Measurements from ENCODE around the gene HP. TPM values are rescaled to one million over a fixed set of nuclear protein-coding genes. Genes with fewer than 3 reads are reported as not detected.

Gene HP
- total and polyA plus RNA-seq, 2 of the 13 experiments (the other 11 are each of a cell fraction or from before 2014, with no cell fraction given) = 387 to 524 TPM

- FAIRE-seq (peak; percentile 60), DNase-seq (ENCODE audit: low spot score) (peak; percentile 80), ATAC-seq (peak; percentile 56)
- WGBS (ENCODE audit: low lambda C conversion rate) = 70% methylated on average over 10 of the region's 10 CpGs
- ChIA-PET POLR2A (no interaction called here), CTCF (ENCODE audit: low intra/inter-chr PET ratio, low total read pairs) (no interaction called here)
- no peaks in the 10 kb centered on the region for H3K9me3 ChIP-seq (ENCODE audit: low read length)
- H3K36me3 ChIP-seq (replicated peaks in 1 of 2; ENCODE audit: control insufficient read depth in 1 of 2, insufficient read depth in 2 of 2, low read length in 2 of 2) = peaks cover 13 to 21% of the 10 kb centered on the region in 2 experiments; a peak in 4 of 5 replicates
- peaks cover 54% of the 10 kb centered on the region for H3K4me1 ChIP-seq (ENCODE audit: insufficient read depth, low read length)
- H3K9ac ChIP-seq (ENCODE audit: insufficient read depth, low read depth, low read length) = no peak overlapping the region
- peak overlapping the region; percentile 31 for H3K27ac ChIP-seq (ENCODE audit: extremely low read length, insufficient read depth, low read length)
- H2AFZ ChIP-seq (ENCODE audit: low read length) = no peak overlapping the region
- H3K79me2 ChIP-seq (ENCODE audit: insufficient read depth, low read length) = no peaks in the 10 kb centered on the region
- BruUV-seq (replicated peaks) = no TSS peak
- H3K27me3 ChIP-seq (ENCODE audit: control insufficient read depth in 1 of 2, insufficient read depth in 2 of 2, low read length in 2 of 2) = no peaks in the 10 kb centered on the region
- H3K4me2 ChIP-seq (ENCODE audit: low read depth, low read length) = no peak overlapping the region
- H3K4me3 ChIP-seq (replicated peaks in 1 of 3; ENCODE audit: insufficient read depth in 1 of 3, low read depth in 2 of 3, low read length in 3 of 3) = no peak overlapping the region
- in situ Hi-C loops (cut with HindIII; ENCODE audit: extremely low pct_ligation_motif_present, low pct_unique_long_range_greater_than_20kb) = no loop called here
- no peaks in the 10 kb centered on the region for H4K20me1 ChIP-seq (ENCODE audit: insufficient read depth, low read length)
- intact Hi-C loops (cut with micrococcal nuclease; ENCODE audit: unreplicated experiment) = no loop called here
- TF ChIP-seq DR1 (CRISPR knock-in tag; IDR thresholded peaks at IDR 0.05) (no peak), ATRX (CRISPR knock-in tag; IDR thresholded peaks at IDR 0.05; ENCODE audit: borderline replicate concordance) (no peak), FOXA3 (CRISPR knock-in tag; IDR thresholded peaks at IDR 0.05) (peak; percentile 46; the same call in 1 of the 2 replicates), GABPB1 (CRISPR knock-in tag; IDR thresholded peaks at IDR 0.05) (0 out of 2 replicates have a peak, but pooled peaks have one; percentile 9), TRAFD1 (CRISPR knock-in tag; IDR thresholded peaks at IDR 0.05; ENCODE audit: borderline replicate concordance) (no peak), CEBPG (CRISPR knock-in tag; IDR thresholded peaks at IDR 0.05) (0 out of 2 replicates have a peak, but pooled peaks have one; percentile 7), NR2C2 (CRISPR knock-in tag; IDR thresholded peaks at IDR 0.05; ENCODE audit: borderline replicate concordance) (no peak), ZNF776 (CRISPR knock-in tag; IDR thresholded peaks at IDR 0.05) (no peak), ZNF280D (CRISPR knock-in tag; IDR thresholded peaks at IDR 0.05) (no peak), YEATS2 (CRISPR knock-in tag; IDR thresholded peaks at IDR 0.05; ENCODE audit: borderline replicate concordance) (0 out of 2 replicates have a peak, but pooled peaks have one; percentile 19), NONO (IDR thresholded peaks at IDR 0.05) (no peak), NONO (CRISPR knock-in tag; conservative IDR thresholded peaks at IDR 0.05) (no peak), ZNF850 (CRISPR knock-in tag; conservative IDR thresholded peaks at IDR 0.05) (no peak), HINFP (CRISPR knock-in tag; IDR thresholded peaks at IDR 0.05; ENCODE audit: low read depth) (no peak), THRA (CRISPR knock-in tag; IDR thresholded peaks at IDR 0.05; ENCODE audit: borderline replicate concordance) (peak; percentile 61; the same call in 1 of the 2 replicates), ZMYM4 (CRISPR knock-in tag; IDR thresholded peaks at IDR 0.05) (peak; percentile 40; the same call in 1 of the 2 replicates), AGO1 (IDR thresholded peaks at IDR 0.05; ENCODE audit: low read depth, low read length, poor library complexity, severe bottlenecking) (no peak)
Observed at GRCh38 chr16:72023962-72024361, 30.3 kb upstream of the HP start.

Measured in HepG2 (cell line).